Stomach smooth muscle (tissue), 2 donors: ENCODE results near the gene RNF157.

ENCODE experiments used
- H3K27ac ChIP-seq: one replicate; pipeline ENCODE4 v1.7.0; 2013; ENCODE audit warnings: mild to moderate bottlenecking, low read length, inconsistent platforms
- H3K27me3 ChIP-seq, 2 donors: one replicate each; pipeline ENCODE4 v1.7.0; 2013; ENCODE audit warnings: low read length in 2 of 2; ENCODE audit not compliant: insufficient read depth in 2 of 2, control insufficient read depth in 1 of 2
- H3K36me3 ChIP-seq, 2 donors: one replicate each; pipeline ENCODE4 v1.7.0; 2013; ENCODE audit warnings: low read length in 2 of 2; ENCODE audit not compliant: control insufficient read depth in 2 of 2, insufficient read depth in 2 of 2
- H3K4me1 ChIP-seq: one replicate; pipeline ENCODE4 v1.7.0; 2013; ENCODE audit warnings: low read length; ENCODE audit not compliant: control insufficient read depth, insufficient read depth
- H3K4me3 ChIP-seq, 2 donors: one replicate each; pipeline ENCODE4 v1.7.0; 2013; ENCODE audit warnings: low read length in 2 of 2
- H3K9ac ChIP-seq, 2 donors: one replicate each; pipeline ENCODE4 v1.7.0; 2013; ENCODE audit warnings: low read length in 2 of 2, mild to moderate bottlenecking in 1 of 2
- H3K9me3 ChIP-seq, 2 donors: one replicate each; pipeline ENCODE4 v1.7.0; 2013; ENCODE audit warnings: low read length in 2 of 2; ENCODE audit not compliant: control insufficient read depth in 2 of 2
- donor health status: healthy.
- donor health status: Pancreatic carcinoma.

Gene RNF157

DNA sequence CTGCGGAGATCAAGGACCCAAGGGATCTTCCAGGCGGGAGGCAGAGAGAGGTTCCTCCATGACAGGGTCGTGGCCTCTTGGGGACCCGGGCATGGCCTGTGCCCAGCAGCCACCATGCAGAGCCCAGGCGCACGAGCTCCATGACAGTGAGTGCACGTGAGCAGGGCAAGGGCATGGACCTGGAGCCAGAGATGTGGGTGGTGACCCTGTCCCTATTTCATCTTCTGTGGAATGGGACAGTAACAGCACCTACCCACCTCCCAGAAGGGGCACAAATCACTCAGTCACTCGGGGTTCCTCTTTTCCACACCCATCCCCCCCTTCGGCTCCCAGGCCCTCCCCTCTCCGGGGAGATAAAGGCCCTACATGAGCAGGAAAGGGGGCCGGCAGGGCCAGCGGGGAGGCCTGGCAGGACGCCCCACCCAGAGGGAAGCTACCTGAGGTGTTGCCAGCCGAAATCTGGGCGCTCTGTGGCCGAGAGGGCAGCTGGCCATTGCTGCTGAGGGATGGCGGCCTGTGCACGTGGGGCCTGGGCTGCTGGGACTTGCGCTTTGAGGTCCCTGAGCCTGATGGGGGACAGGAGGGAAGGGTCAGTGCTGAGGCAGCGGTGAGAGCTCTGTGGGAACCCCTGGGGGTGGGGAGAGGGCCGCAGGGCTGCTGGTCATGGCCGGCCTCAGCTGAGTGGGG lies 35.2 kb upstream of the RNF157 start:
- no peak overlapping the region for H3K4me3 ChIP-seq

DNA sequence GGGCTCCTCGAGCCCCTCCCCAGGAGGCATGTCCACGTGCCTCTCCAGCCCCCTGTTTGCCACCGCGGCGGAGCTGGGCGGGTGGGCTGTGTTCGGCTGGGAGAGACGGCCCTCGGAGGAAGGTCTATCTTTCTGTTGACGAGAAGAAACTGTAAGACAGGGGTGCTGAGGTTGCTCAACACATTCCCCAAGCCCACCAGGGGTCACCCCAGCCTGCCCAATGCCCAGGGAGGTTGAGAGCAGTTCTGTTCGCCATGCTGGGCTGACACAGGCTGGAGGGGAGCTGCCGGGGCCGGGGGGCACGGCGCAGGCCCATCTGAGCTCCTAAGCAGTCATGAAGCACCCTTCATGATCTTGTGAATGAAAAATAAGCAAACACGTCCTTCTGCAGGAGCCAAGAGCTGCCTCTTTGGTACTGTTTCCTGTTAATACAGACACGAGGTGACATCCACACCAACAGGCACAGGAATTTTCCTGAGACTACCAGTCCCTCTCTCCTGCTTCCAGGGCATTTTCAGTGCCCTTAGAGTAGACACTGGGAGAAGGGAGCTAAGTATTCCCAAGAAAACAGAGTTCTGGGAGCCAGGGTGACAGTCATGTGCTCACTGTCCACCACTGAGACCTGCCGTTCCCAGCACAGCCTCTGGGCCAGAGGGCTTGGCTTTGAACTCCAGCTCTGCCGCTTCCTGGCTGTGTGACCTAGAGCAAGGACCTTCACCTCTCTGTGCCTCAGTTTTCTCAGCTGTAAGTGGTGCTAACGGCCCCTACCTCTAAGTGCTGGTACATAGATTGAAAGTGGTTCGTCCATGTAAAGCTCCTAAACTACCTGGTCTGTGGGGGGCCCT lies 34.0 kb upstream of the RNF157 start:
- H3K9ac ChIP-seq: no peak overlapping the region
- H3K36me3 ChIP-seq: no peaks in the 10 kb centered on the region
- no peak overlapping the region for H3K27ac ChIP-seq
- no peaks in the 10 kb centered on the region for H3K9me3 ChIP-seq
- H3K27me3 ChIP-seq: no peaks in the 10 kb centered on the region
- H3K4me1 ChIP-seq: peaks cover 22% of the 10 kb centered on the region
- H3K4me3 ChIP-seq: no peak overlapping the region

More for the DNA sequence above, 35.2 kb upstream of the RNF157 start:
- Histone ChIP-seq H3K4me1 (peaks cover 24% of the 10 kb centered on the region), H3K27me3 (no peaks in the 10 kb centered on the region), H3K36me3 (no peaks in the 10 kb centered on the region), H3K9ac (no peak overlapping the region), H3K27ac (no peak overlapping the region), H3K9me3 (no peaks in the 10 kb centered on the region)

DNA sequence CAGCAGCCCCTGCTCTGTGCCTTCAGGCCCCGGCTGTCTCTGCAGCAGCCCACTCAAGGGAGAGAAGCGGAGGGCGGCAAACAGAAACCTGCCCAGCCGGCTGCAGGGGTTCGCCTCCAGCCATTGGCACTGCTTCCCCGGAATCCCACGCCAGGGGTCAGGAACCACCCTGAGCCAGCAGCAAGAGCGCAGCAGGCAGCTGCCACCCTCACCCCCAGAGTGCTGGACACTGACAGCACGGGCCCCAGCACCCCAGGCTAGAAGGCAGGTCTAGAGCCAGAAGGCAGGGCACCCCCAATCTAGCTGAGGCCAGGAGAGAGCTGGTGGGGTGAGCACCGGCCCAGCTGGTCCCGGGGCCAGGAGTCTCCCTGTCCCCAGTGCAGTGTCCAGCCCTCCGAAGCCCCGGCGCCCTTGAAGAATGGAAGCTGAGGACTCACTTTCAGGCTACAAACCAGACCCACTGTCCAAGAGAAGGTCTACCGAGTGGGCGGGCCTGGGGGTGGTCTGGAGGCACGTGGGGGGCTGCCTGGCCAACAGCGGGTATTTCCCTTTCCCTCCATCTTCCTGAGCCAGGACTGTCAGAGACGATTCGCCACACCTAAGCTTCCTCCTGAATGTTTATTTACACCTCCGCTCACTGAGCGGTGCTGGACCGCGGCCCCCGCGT lies 33.3 kb upstream of the RNF157 start:
- H3K27me3 ChIP-seq: no peaks in the 10 kb centered on the region
- H3K4me1 ChIP-seq: peaks cover 26% of the 10 kb centered on the region
- H3K36me3 ChIP-seq: no peaks in the 10 kb centered on the region
- no peak overlapping the region for H3K9ac ChIP-seq
- no peak overlapping the region for H3K4me3 ChIP-seq
- H3K27ac ChIP-seq: no peak overlapping the region
- no peaks in the 10 kb centered on the region for H3K9me3 ChIP-seq

GRCh38 chr17:76272541-76273444 lies 32.5 kb upstream of the RNF157 start:
- no peaks in the 10 kb centered on the region for H3K36me3 ChIP-seq
- peak overlapping the region in 1 of 2 donors; percentile 47 for H3K4me3 ChIP-seq
- H3K9ac ChIP-seq: peak overlapping the region in 1 of 2 donors; percentile 22

GRCh38 chr17:76271669-76272540 lies 31.6 kb upstream of the RNF157 start:
- H3K4me3 ChIP-seq: peak overlapping the region; percentile 12 to 47
- no peaks in the 10 kb centered on the region for H3K9me3 ChIP-seq

More at GRCh38 chr17:76272541-76273444, 32.5 kb upstream of the RNF157 start:
- Histone ChIP-seq H3K4me1 (peaks cover 32% of the 10 kb centered on the region), H3K27me3 (no peaks in the 10 kb centered on the region), H3K9me3 (no peaks in the 10 kb centered on the region), H3K27ac (no peak overlapping the region)

DNA sequence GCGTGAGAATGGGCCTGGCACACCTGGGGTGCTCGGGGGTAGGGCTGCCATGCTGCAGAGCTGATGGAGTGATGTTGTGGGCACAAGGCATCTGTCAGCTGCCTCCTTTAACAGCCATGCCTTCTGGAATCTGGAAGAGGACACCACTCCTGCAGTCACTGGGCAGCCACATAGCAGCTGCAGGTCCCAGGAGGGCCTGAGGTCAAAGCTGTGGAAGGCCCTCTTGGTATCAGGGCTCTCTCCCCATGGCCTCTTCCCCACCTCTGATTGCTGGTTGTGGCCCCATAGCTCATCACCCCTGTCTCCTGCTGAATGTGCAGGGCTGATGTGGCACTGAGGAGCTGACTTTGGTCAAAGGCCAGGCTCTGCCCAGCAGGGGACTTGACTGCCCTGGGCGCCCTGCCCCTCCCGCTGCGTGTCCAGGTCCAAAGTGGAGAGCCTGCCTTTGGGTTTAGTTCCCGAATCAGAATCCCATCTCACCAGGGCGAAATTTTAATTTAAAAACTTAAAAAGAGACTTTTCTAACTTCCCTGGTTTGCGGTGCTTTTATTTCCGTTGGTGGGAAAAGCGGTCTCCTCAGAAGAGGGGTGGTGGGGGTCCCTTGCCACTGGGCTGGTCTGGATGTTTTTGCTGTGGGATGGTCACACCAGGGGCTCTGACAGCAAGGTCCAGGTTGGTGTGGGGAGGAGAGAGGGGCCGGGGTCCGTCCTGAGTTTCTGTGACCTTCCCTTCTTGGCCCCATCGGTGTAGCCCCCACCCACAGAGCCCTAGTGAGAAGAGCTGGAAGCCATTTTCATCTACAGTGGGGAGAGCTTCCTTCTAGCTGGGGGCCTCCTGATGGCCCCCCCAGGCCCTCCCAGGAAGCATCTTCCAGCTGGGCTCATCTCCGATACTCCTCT lies 30.7 kb upstream of the RNF157 start:
- Histone ChIP-seq H3K36me3 (no peaks in the 10 kb centered on the region), H3K4me1 (peaks cover 46% of the 10 kb centered on the region), H3K9ac (peak overlapping the region in 1 of 2 donors; percentile 38), H3K27ac (no peak overlapping the region), H3K9me3 (no peaks in the 10 kb centered on the region), H3K4me3 (no peak overlapping the region), H3K27me3 (no peaks in the 10 kb centered on the region)

More at GRCh38 chr17:76271669-76272540, 31.6 kb upstream of the RNF157 start:
- H3K36me3 ChIP-seq: no peaks in the 10 kb centered on the region
- H3K27ac ChIP-seq: no peak overlapping the region
- no peaks in the 10 kb centered on the region for H3K27me3 ChIP-seq
- H3K9ac ChIP-seq: peak overlapping the region in 1 of 2 donors; percentile 38
- H3K4me1 ChIP-seq: peaks cover 40% of the 10 kb centered on the region

GRCh38 chr17:76270127-76270592 lies 29.9 kb upstream of the RNF157 start:
- H3K9me3 ChIP-seq: no peaks in the 10 kb centered on the region
- H3K27ac ChIP-seq: no peak overlapping the region
- H3K4me1 ChIP-seq: peaks cover 46% of the 10 kb centered on the region
- H3K4me3 ChIP-seq: no peak overlapping the region
- H3K36me3 ChIP-seq: no peaks in the 10 kb centered on the region
- no peak overlapping the region for H3K9ac ChIP-seq
- H3K27me3 ChIP-seq: no peaks in the 10 kb centered on the region

GRCh38 chr17:76268991-76269981 lies 29.0 kb upstream of the RNF157 start:
- H3K9ac ChIP-seq: no peak overlapping the region
- H3K27me3 ChIP-seq: no peaks in the 10 kb centered on the region
- H3K4me3 ChIP-seq: no peak overlapping the region
- H3K36me3 ChIP-seq: no peaks in the 10 kb centered on the region
- peaks cover 50% of the 10 kb centered on the region for H3K4me1 ChIP-seq
- no peaks in the 10 kb centered on the region for H3K9me3 ChIP-seq
- no peak overlapping the region for H3K27ac ChIP-seq
